ENCODE results near the gene LMBR1.
A peak's percentile ranks its signal among the peaks of the same experiment; 100 is the strongest.
"Not testable (repeated sequence)": the region's sequence is repeated elsewhere in the genome, so short reads cannot be mapped to it uniquely, and the experiment has no call there.

Gene LMBR1

DNA sequence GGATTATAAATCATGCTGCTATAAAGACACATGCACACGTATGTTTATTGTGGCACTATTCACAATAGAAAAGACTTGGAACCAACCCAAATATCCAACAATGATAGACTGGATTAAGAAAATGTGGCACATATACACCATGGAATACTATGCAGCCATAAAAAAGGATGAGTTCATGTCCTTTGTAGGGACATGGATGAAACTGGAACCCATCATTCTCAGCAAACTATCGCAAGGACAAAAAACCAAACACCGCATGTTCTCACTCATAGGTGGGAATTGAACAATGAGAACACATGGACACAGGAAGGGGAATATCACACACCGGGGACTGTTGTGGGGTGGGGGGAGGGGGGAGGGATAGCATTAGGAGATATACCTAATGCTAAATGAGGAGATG, 89.3 kb downstream of the LMBR1 start:
- not testable (repeated sequence) for H3K4me1 Mint-ChIP-seq, H3K9me3 Mint-ChIP-seq, ATAC-seq, DNase-seq, H3K27ac Mint-ChIP-seq, H3K4me3 Mint-ChIP-seq, H3K27me3 Mint-ChIP-seq

- H3K27me3 Mint-ChIP-seq = no peaks in the 10 kb centered on the region
- H3K27ac Mint-ChIP-seq = no peak overlapping the region
- H3K4me3 Mint-ChIP-seq = no peak overlapping the region
- DNase-seq (no peak), ATAC-seq (no peak)
- H3K9me3 Mint-ChIP-seq = no peaks in the 10 kb centered on the region
- H3K4me1 Mint-ChIP-seq = no peaks in the 10 kb centered on the region
Measured at GRCh38 chr7:156802214-156802613, 90.8 kb downstream of the LMBR1 start.

DNA sequence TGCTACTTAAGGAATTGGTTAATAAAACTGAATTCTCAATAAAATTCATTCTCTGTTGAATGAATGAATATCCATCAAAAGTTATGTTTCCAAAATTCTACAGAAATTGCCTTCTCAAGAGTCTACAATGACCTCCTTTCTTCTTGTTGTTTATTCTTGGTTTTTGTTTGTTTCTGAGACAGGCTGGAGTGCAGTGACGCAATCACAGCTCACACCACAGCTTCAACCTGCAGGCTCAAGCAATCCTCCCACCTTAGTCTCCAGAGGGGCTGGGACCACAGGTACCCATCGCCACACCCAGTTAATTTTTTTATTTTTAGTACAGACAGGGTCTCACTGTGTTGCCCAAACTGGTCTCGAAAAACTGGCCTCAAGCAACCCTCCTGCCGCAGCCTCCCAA, 97.6 kb downstream of the LMBR1 start:
- no peaks in the 10 kb centered on the region for H3K4me1 Mint-ChIP-seq
- DNase-seq (no peak), ATAC-seq (no peak)
- no peak overlapping the region for H3K4me3 Mint-ChIP-seq
- H3K27me3 Mint-ChIP-seq = no peaks in the 10 kb centered on the region
- H3K9me3 Mint-ChIP-seq = no peaks in the 10 kb centered on the region
- H3K27ac Mint-ChIP-seq = peak overlapping the region in 1 of 2 donors; percentile 44

- ATAC-seq (no peak), DNase-seq (no peak)
- H3K27me3 Mint-ChIP-seq = no peaks in the 10 kb centered on the region
- no peak overlapping the region for H3K27ac Mint-ChIP-seq
- no peaks in the 10 kb centered on the region for H3K4me1 Mint-ChIP-seq
- no peak overlapping the region for H3K4me3 Mint-ChIP-seq
- no peaks in the 10 kb centered on the region for H3K9me3 Mint-ChIP-seq
Measured at GRCh38 chr7:156793334-156793733, 99.6 kb downstream of the LMBR1 start.

DNA sequence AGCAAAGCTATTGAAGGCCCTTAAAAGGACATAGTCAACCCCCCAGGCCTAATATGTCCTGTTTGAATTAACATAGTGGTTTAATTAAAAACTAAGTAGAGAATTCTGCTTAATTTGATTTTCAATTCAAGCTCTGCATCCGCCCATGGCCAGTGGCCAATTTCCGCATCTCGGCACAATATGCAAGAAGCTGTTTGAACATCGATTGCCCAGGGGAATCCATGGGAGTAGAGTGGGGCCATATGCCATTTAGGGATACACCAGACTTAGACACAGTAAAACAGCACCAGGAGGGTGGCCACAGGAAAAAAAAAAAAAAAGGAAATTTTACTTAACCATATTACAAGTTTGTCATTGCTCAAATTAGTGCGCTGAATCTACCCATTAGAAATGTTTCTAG, 100.4 kb downstream of the LMBR1 start:
- H3K27ac Mint-ChIP-seq = no peak overlapping the region
- H3K9me3 Mint-ChIP-seq = no peaks in the 10 kb centered on the region
- no peaks in the 10 kb centered on the region for H3K27me3 Mint-ChIP-seq
- no peaks in the 10 kb centered on the region for H3K4me1 Mint-ChIP-seq
- no peak overlapping the region for H3K4me3 Mint-ChIP-seq
- no peak for ATAC-seq
- DNase-seq = no peak

- DNase-seq = no peak
- H3K9me3 Mint-ChIP-seq = no peaks in the 10 kb centered on the region
- H3K27ac Mint-ChIP-seq = no peak overlapping the region
- no peak overlapping the region for H3K4me3 Mint-ChIP-seq
- H3K4me1 Mint-ChIP-seq = no peaks in the 10 kb centered on the region
- no peaks in the 10 kb centered on the region for H3K27me3 Mint-ChIP-seq
- ATAC-seq = no peak
Measured at GRCh38 chr7:156791241-156791640, 101.7 kb downstream of the LMBR1 start.

DNA sequence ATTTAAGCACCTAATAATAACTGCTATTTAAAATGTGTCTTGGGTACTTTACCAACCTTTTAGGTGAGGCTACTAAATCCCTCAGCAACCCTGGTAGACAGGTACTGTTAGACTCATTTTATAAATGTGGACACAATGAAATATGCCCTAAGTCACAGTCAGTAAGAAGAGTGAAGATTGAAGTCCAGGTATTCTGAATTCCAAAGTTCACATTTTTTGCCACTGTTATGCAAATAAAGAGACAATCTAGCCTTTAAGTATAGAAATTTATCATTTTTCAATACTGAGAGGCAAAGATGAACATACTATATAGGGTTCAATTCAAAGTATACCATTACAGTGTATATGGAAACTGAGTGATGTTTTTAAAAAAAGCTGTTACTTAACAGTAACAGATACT, 102.7 kb downstream of the LMBR1 start:
- ATAC-seq (no peak), DNase-seq (no peak)
- H3K27ac Mint-ChIP-seq = no peak overlapping the region
- H3K9me3 Mint-ChIP-seq = no peaks in the 10 kb centered on the region
- H3K4me3 Mint-ChIP-seq = no peak overlapping the region
- H3K4me1 Mint-ChIP-seq = no peaks in the 10 kb centered on the region
- no peaks in the 10 kb centered on the region for H3K27me3 Mint-ChIP-seq

DNA sequence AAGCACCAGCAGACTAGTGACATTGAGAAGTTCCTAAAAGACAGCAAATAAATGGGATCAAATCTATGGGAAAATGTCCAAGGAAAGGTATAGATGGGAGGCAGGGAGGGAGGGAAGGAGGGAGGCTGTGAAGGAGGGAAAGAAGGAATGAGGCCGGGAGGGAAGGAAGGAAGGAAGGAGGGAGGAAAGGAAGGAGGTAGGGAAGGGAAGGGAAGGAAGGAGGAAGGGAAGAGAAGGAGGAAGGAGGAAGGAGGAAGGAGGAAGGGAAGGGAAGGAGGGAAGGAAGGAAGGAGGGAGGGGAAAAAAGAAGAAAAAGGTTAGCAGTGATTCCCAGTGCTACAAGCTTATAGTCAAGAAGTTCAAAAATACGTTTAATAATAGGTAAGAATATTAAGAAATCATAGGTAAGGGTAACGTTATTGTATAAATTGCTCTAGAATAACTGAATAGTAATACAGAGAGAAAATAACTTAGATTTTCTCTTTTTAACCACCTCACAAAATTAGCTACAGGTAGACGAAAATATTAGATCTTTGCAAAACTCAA, 106.9 kb downstream of the LMBR1 start:
- DNase-seq = no peak
- Mint-ChIP-seq H3K27ac (no peak overlapping the region), H3K4me3 (no peak overlapping the region), H3K4me1 (peaks cover 9% of the 10 kb centered on the region), H3K9me3 (no peaks in the 10 kb centered on the region), H3K27me3 (no peaks in the 10 kb centered on the region)
- ATAC-seq = no peak

DNA sequence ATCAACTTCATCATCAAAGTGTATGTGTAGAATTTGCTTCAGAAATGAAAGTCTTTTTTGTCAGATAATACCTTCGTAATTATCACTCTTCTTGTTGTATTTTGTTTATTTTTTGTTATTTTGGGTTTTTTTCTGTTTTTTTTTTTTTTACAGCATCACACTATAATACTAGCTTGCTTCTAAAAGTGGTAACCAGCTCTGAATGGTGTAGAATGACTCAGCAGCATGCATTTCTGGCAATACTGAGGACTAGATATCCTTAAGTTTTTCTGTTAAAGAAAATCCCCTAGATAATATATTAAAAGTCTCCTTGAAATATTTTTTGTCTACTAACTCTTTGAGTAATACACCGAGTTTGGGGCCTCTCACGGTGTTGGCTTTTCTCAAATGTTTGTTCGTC, 109.1 kb downstream of the LMBR1 start:
- no peak overlapping the region for H3K27ac Mint-ChIP-seq
- H3K27me3 Mint-ChIP-seq = no peaks in the 10 kb centered on the region
- H3K4me1 Mint-ChIP-seq = peaks cover 15% of the 10 kb centered on the region
- no peak overlapping the region for H3K4me3 Mint-ChIP-seq
- no peaks in the 10 kb centered on the region for H3K9me3 Mint-ChIP-seq
- DNase-seq (no peak), ATAC-seq (no peak)

- no peak overlapping the region for H3K4me3 Mint-ChIP-seq
Measured at GRCh38 chr7:156781972-156782371, 111.0 kb downstream of the LMBR1 start.

DNA sequence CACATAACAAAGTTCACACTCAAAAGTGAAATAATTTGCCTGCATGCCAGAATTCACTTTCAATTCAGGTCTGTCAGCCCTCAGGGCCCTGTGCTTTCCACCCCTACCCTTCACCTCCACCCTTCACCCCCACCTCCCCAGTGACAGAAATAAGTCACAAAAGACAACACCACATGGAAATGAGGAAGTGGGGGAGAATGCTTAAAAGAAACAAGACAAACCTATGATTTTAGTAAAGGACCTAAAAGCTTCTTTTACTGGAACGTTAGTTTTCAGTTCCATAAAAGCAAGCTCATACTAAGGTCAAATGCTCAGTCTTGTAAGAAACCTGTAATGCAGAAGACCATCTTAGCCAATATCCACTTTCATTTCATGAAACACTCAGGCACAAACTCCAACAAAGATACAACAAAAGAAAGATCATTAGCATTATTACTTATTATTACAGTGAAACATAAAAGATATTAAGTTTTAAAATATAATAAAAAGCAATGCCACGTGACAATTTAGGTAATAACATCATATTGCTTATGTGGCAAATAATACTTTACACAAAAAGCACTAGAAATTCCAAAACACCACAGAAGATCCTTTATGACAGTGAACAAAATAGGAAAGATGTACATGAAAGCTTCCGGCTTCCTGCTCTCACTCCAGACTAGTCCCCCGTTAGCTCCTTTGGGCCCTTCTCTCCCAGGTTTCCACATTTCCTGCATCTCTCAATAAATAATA, 112.1 kb downstream of the LMBR1 start:
- Mint-ChIP-seq H3K27ac (peak overlapping the region in 1 of 2 donors; percentile 5), H3K4me1 (peaks cover 40% of the 10 kb centered on the region)
- DNase-seq = no peak

More at GRCh38 chr7:156781972-156782371, 111.0 kb downstream of the LMBR1 start:
- no peak for DNase-seq
- Mint-ChIP-seq H3K27ac (no peak overlapping the region), H3K9me3 (peaks cover 0 to 4% of the 10 kb centered on the region in 2 donors), H3K4me1 (peaks cover 30% of the 10 kb centered on the region), H3K27me3 (no peaks in the 10 kb centered on the region)
- no peak for ATAC-seq

GRCh38 chr7:156778668-156779067, 114.3 kb downstream of the LMBR1 start:
- H3K27ac Mint-ChIP-seq = no peak overlapping the region
- H3K4me3 Mint-ChIP-seq = no peak overlapping the region
- ATAC-seq = no peak
- H3K4me1 Mint-ChIP-seq = peaks cover 43% of the 10 kb centered on the region
- no peak for DNase-seq
- no peaks in the 10 kb centered on the region for H3K27me3 Mint-ChIP-seq
- H3K9me3 Mint-ChIP-seq = peaks cover 2 to 4% of the 10 kb centered on the region in 2 donors

More for the DNA sequence above, 112.1 kb downstream of the LMBR1 start:
- Mint-ChIP-seq H3K9me3 (peaks cover 0 to 4% of the 10 kb centered on the region in 2 donors), H3K4me3 (peak overlapping the region in 1 of 2 donors; percentile 13), H3K27me3 (no peaks in the 10 kb centered on the region)
- ATAC-seq = no peak

GRCh38 chr7:156778201-156778600, 114.8 kb downstream of the LMBR1 start:
- DNase-seq (no peak), ATAC-seq (no peak)
- Mint-ChIP-seq H3K27ac (no peak overlapping the region), H3K4me1 (peaks cover 46% of the 10 kb centered on the region), H3K4me3 (peak overlapping the region in 1 of 2 donors; percentile 9), H3K27me3 (no peaks in the 10 kb centered on the region), H3K9me3 (peaks cover 4 to 5% of the 10 kb centered on the region in 2 donors)

DNA sequence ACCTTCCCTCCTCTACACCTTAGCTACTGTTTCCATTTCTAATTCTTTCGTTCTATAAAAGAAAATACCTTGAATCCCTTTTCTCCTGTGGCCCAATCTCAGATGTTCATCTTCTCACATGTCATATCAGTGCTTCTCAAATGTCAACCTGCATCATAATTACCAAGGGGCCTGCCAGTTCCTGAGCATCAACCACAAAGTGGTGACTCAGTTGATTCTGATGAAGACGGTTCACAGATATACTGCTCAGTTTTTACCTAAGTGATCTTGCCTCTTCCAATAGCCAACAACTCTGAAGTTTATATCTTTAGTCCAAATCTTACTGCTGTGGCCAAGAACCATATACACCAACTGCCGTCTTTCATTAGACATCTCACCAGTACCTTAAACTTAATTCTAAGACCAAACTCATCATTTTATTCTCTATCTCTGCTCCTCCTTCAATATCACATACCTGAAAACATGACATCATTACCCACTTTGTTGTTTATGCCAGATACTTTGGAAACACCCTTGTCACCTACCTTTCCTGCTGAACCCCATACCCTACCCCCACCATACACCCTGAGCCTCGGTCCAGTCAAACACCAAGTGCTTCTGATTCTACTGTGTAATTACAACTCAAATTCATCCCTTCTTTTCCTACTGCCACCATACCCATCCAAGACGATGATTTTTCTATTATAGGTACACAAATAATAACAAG, 115.5 kb downstream of the LMBR1 start:
- Mint-ChIP-seq H3K27me3 (no peaks in the 10 kb centered on the region), H3K4me3 (peak overlapping the region; percentile 58 to 61), H3K27ac (peak overlapping the region; percentile 89 to 95), H3K4me1 (peaks cover 46% of the 10 kb centered on the region), H3K9me3 (peaks cover 4 to 5% of the 10 kb centered on the region in 2 donors)
- DNase-seq = peak; percentile 52 to 58
- peak; percentile 99 for ATAC-seq

GRCh38 chr7:156776527-156776926, 116.5 kb downstream of the LMBR1 start:
- Mint-ChIP-seq H3K4me3 (no peak overlapping the region), H3K27ac (peak overlapping the region in 1 of 2 donors; percentile 36), H3K27me3 (no peaks in the 10 kb centered on the region), H3K4me1 (peaks cover 48% of the 10 kb centered on the region), H3K9me3 (peaks cover 4 to 5% of the 10 kb centered on the region in 2 donors)
- ATAC-seq (no peak), DNase-seq (no peak)

DNA sequence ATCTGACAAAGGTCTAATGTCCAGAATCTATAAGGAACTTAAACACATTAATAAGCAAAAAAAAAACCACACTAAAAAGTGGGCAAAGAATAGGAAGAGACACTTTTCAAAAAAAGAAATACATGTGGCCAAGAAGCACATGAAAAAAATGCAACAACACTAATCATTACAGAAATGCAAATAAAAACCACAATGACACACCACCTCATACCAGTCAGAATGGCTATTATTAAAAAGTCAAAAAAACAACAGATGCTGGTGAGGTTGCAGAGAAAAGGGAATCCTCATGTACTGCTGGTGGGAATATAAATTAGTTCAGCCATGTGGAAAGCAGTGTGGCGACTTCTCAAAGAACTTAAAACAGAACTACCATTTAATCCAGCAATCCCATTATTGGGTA, 119.0 kb downstream of the LMBR1 start:
- Mint-ChIP-seq H3K27me3 (no peaks in the 10 kb centered on the region), H3K27ac (no peak overlapping the region), H3K4me1 (peaks cover 61% of the 10 kb centered on the region), H3K9me3 (peaks cover 4 to 5% of the 10 kb centered on the region in 2 donors), H3K4me3 (no peak overlapping the region)
- ATAC-seq = no peak
- DNase-seq = no peak

All from stimulated activated naive CD8-positive, alpha-beta T cell treated with anti-CD3 and anti-CD28 coated beads, Interleukin-15, amount 100 ng/mL, for 72 hours (primary cell).